Activated CD4-positive, CD25-positive, alpha-beta regulatory T cell (primary cell): Measurements from ENCODE around the gene VPS39.

ENCODE experiments used
- DNase-seq, 4 experiments: peaks; one replicate each; lab custom pipeline; 2025; lab: John Stamatoyannopoulos, UW

The VPS39 gene

GRCh38 chr15:42159381-42160015 lies 48.6 kb downstream of the VPS39 start:
- no peak for DNase-seq

- no peak for DNase-seq
Observed at GRCh38 chr15:42158941-42159340, 49.2 kb downstream of the VPS39 start.

- DNase-seq = no peak
Observed at GRCh38 chr15:42157981-42158765, 49.9 kb downstream of the VPS39 start.

DNA sequence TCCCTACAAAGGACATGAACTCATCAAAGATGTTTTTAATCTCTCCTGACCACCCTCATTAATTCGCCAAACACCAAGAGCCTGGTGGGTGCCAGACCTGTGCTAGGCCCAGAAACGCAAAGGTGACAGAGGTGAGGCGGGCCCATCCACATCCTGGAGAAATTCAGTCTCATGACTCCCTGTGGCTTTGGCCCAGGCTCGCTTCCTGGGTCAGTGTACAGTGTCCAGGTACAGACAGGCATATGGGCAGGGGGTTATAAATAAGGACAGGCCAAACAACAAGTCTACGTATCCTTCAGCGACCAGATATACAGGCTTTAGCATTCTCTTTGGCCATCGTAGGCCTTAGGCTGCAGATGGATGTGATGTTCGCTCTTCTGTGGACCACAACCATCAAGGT lies 50.7 kb downstream of the VPS39 start:
- no peak for DNase-seq

GRCh38 chr15:42156243-42156922 lies 51.7 kb downstream of the VPS39 start, which contains the start of gene PLA2G4F:
Gene PLA2G4F, minus strand, starts transcription at chr15:42156636. Its CDS starts 87 bp downstream, at chr15:42156549.
- DNase-seq = no peak

DNA sequence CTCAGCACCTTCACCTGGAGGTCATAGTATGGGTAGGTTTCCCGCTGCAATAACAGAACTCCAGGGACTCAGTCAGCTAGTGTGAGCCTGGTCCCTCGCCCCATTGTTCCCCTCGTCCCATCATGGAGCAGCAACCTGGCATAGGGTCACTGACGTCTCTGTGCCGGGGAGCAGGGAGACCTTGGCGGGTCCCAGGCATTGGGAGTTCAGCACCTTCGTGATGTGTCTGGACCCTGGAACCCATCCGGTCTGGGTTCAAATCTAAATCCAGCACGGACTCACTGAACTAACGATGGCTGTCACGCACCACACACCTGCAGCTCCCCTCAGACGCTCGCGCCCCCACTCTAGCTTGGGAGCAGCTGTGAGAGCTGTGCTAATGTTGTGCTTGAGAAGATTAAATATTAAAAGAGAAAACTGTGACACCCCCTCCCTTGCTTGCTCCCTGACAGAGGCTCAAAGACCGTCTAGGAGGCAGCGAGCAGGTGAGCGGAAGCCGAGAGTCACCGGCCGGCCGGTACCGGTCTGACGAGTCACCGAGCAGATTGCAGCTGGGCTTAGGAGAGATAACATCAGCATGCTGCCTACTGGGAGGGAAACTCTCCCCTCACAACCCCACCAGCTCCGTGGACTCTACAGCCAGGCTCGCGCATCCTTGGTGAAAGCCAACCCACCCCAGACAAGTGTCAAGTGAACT lies 52.4 kb downstream of the VPS39 start:
- DNase-seq = no peak

- no peak for DNase-seq
Observed at GRCh38 chr15:42154956-42155355, 53.1 kb downstream of the VPS39 start.

GRCh38 chr15:42154212-42154941 lies 53.7 kb downstream of the VPS39 start:
- DNase-seq = no peak

- no peak for DNase-seq
Observed at GRCh38 chr15:42153874-42154211, 54.3 kb downstream of the VPS39 start.

GRCh38 chr15:42152921-42153698 lies 55.0 kb downstream of the VPS39 start:
- DNase-seq = no peak

GRCh38 chr15:42152196-42152920 lies 55.7 kb downstream of the VPS39 start:
- DNase-seq = no peak

DNA sequence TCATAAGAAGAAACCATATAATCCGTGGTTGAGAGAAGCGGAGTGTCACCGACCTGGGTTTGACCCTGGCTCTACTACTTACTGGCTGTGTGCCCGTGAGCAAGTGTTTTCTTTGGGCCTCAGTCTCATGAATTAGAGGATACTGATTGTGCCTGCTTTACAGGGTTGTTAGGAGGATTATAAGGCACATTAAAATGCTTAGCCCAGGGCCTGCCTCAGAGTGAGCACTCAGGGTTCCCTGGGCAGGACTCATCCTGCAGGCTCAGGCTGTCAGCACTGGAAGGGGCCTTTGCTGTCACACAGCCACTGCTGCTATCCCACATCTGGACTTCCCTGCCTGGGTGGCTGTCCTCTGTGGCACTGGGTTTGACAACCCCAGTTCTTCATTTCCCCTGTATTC lies 56.4 kb downstream of the VPS39 start:
- DNase-seq = no peak

GRCh38 chr15:42151141-42151561 lies 57.0 kb downstream of the VPS39 start:
- no peak for DNase-seq

DNA sequence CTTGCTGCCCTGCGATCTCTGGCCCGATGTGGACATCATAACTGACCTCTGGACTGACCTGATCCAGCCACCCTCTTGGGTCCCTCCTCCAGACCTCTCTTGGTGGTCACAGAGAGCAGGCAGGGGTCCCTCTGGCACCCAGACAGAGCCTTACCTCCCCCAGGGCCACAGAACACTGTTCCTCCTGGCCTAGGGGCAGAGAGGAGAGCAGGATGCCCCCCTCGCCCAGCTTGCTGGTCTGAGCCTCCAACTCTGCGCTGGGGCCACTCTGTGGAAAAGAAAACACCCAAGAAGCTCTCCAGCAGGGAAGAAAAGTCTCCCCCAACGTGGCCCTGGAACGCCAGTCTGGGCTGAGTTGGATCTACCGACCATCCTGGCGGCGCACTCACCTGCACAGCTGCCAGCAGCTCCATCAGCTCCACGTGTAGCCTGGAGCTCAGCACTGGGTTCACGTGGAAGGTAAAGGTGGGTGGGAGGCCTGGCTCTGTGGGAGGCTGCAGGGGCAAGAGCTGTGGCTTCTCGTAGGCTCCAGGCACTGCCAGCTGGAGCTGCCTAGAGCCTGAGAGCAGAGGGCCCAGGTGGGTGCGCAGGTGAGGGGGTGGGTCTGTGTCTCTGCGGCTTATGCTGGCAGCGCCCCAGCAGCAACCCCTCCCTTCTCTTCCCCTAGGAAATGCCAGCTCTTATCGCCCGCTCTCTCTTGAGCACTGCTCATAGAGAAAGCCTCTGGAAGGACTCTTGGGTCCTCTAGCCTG lies 57.7 kb downstream of the VPS39 start:
- no peak for DNase-seq

- no peak for DNase-seq
Observed at GRCh38 chr15:42149493-42150218, 58.4 kb downstream of the VPS39 start.

DNA sequence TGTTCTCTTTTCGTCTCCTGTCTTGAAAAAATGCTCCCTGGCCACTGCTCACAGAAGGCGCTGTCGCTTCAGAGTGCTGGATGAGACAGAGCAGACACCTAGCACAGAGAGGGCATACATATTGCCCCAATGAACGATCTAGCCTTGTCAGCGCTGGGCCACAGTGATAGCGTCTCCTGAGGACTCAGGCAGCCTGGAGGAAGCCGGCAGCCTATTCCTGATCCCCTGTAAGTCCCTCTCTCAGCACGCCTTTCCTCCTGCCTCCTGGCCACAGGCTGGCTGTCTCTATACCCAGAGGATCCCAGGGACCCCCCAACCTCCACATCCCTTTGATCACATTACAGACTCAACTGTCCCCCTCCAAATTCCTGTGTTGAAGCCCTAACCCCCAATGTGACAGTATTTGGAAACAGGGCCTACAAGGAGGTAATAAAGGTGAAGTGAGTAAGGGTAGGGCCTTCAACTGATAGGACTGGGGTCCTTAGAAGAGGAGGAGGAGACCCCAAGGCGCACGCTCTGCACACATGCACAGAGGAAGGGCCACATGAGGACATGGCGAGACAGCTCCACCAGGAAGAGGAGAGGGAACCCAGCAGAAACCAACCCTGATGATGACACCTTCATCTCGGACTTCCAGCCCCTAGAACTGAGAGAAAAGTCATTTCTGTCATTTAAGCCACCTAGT lies 59.2 kb downstream of the VPS39 start:
- DNase-seq = no peak

DNA sequence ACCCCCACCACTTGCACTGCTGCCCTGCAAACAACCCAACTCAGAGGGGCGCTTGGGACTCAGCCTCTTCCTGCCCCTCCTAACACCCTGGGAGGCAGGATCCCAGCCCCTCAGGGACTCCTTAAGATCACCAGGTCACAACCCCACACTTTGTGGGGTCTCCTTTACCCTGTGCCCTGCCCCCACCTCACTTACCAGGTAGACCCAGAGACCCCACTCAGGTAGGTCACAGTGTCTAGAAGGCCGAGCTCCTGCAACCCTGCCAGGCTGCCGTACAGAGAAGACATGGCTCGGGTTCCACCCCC lies 60.7 kb downstream of the VPS39 start:
- DNase-seq = no peak
